Urinary bladder (tissue), 4 donors: ENCODE measurements around the gene GNB1. TPM values are rescaled to one million over a fixed set of nuclear protein-coding genes. Genes with fewer than 3 reads are reported as not detected.
"Not testable (repeated sequence)": the region's sequence is repeated elsewhere in the genome, so short reads cannot be mapped to it uniquely, and the experiment has no call there.

Experiments
- DNase-seq: peaks from one replicate; pipeline ENCODE4 v3.0.0-alpha.2; 2015; ENCODE audit errors: extremely low spot score
- H3K27ac ChIP-seq: one replicate; pipeline ENCODE4 v1.5.1; 2013; ENCODE audit warnings: low read depth, mild to moderate bottlenecking, moderate library complexity
- H3K36me3 ChIP-seq: one replicate; pipeline ENCODE4 v1.6.1; 2013; ENCODE audit warnings: mild to moderate bottlenecking, moderate library complexity; ENCODE audit not compliant: insufficient read depth
- H3K4me1 ChIP-seq: one replicate; pipeline ENCODE4 v1.6.1; 2013; ENCODE audit warnings: mild to moderate bottlenecking, moderate library complexity; ENCODE audit not compliant: insufficient read depth
- H3K4me3 ChIP-seq: one replicate; pipeline ENCODE4 v1.5.1; 2013; ENCODE audit warnings: low read depth, low read length
- WGBS: extraction: QIAGEN DNeasy Blood & Tissue Kit; methylation state at CpG from one replicate; pipeline ENCODE4 v1.1.7; 2013; 5-methylcytosine and 5-hydroxymethylcytosine counted together
- polyA plus RNA-seq: library from polyadenylated mRNA; stranded (reverse); fragments of 200-250 nt; gene quantifications from one replicate; pipeline ENCODE4 v1.2.3, GENCODE V29; 2013
- total RNA-seq: library from RNA; depleted of rRNA; stranded (reverse); fragments of >200 nt; gene quantifications from one replicate; pipeline ENCODE4 v1.2.3, GENCODE V29; 2014
- donor health status: healthy with polysubstance abuse.
- donor health status: healthy.

Gene GNB1
- total and polyA plus RNA-seq, 2 donors, result 123 to 200 TPM

DNA sequence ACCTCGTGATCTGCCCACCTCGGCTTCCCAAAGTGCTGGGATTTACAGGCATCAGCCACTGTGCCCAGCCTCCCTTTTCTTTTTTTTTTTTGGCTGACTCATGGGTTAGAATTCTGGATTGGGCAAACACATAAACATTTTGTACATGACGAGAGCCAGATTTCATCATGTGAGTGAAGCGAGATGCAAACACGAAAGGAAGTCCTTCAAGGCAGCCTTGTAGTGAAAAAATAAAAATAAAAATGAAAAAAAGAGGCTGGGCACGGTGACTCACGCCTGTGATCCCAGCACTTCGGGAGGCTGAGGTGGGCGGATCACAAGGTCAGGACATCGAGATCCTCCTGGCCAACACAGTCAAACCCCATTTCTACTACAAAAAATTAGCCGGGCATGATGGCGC lies 149.9 kb downstream of the GNB1 start:
- not testable (repeated sequence) for DNase-seq, H3K4me3 ChIP-seq, H3K27ac ChIP-seq, H3K4me1 ChIP-seq, H3K36me3 ChIP-seq
- 56% methylated on average over 11 of the region's 12 CpGs for WGBS

DNA sequence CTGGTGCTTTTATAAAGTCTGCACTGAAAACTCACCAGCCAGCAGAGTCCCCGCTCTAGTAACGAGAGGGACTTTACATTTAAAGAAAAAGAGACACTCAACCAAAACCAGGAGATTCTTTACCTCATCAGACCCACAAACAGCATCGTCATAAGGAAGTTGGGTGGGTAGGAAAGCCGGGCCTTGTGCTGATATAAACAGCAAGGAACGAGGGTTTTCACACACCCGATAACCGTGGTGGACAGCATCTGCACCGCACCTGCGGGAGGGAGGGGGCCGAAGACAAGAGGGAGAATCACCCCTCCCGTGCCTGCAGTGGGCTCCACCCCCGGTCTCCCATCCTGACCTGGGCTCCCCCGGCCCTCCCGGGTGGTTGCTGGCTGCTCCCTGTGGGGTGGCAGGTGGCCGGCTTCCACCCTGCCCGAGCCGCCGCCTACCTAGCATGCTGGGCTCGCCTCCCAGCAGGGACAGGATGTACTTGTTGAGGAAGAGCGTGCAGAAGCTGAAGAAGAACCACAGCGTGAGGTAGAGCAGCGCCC lies 152.0 kb downstream of the GNB1 start:
- WGBS, result 87% methylated on average over 11 of the region's 22 CpGs
- not testable (repeated sequence) for H3K4me3 ChIP-seq, H3K36me3 ChIP-seq, H3K4me1 ChIP-seq, H3K27ac ChIP-seq, DNase-seq

DNA sequence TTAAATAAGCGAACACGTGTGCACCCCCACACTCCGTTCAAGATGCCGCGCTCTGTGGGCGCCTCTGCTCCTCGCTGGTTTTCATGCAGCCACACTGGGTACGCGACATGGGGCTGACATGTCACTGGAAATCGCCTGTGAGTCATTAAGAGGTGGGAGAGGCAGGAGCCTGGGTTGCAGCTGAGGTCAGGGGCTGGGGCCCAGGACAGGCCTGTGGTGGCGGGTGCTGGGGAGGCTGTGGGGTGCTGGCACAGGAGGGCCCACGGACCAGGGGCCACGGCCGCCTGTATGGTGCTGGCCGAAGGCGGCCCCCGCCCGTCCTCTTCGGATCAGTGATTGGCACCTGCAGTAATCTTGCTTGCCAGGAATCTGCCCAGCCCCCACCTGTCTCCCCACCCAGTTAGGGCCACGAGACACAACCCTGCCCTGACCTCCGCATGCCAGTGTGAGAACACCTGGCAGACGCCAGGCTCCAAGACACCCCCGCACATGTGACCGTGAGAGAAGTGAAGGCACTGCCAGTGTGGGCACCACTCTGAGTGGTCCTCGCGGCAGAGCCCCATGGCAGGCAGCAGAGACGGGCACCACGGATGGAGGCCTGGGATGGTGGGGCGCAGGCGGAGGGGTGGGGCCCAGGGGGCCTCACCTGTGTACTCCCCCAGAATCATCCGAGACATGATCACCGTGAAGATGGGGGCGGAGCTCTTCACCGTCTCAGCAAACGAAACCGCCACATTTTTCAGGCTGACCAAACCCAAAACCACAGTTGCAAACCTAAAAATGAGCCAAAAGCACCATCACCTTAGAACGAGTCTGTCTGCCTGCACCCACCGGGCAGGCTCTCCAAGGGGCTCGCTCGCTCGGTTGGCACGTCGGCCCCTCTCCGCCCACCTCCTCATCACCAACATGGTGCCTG lies 153.0 kb downstream of the GNB1 start:
- H3K27ac ChIP-seq, H3K4me3 ChIP-seq, H3K36me3 ChIP-seq, H3K4me1 ChIP-seq, DNase-seq: not testable (repeated sequence)
- 92% methylated on average over 20 of the region's 44 CpGs for WGBS

Other genes with a start within 250 kb of the GNB1 start
- 6.5 TPM for gene CDK11B, start 232.1 kb downstream of the GNB1 start, total RNA-seq
- gene CDK11B, start 232.1 kb downstream of the GNB1 start, polyA plus RNA-seq, result 44.5 TPM
- gene SLC35E2B, start 198.3 kb downstream of the GNB1 start, total RNA-seq, result 29.9 TPM
- gene SLC35E2B, start 198.3 kb downstream of the GNB1 start, polyA plus RNA-seq, result 34.5 TPM
- gene CDK11A, start 166.7 kb downstream of the GNB1 start, total RNA-seq, result 15.2 TPM
- 20.2 TPM for gene CDK11A, start 166.7 kb downstream of the GNB1 start, polyA plus RNA-seq
- gene NADK, start 112.6 kb downstream of the GNB1 start, total RNA-seq, result 28.0 TPM
- 57.9 TPM for gene NADK, start 112.6 kb downstream of the GNB1 start, polyA plus RNA-seq
- 0.37 TPM for gene CALML6, start 24.2 kb upstream of the GNB1 start, total RNA-seq
- gene CALML6, start 24.2 kb upstream of the GNB1 start, polyA plus RNA-seq, result 0.22 TPM
- gene TMEM52, start 28.2 kb upstream of the GNB1 start, total RNA-seq, result not detected
- gene TMEM52, start 28.2 kb upstream of the GNB1 start, polyA plus RNA-seq, result 1.0 TPM
- 0.11 TPM for gene CFAP74, start 112.7 kb upstream of the GNB1 start, total RNA-seq
- 0.23 TPM for gene CFAP74, start 112.7 kb upstream of the GNB1 start, polyA plus RNA-seq
- gene GABRD, start 128.3 kb upstream of the GNB1 start, total RNA-seq, result 0.95 TPM
- gene GABRD, start 128.3 kb upstream of the GNB1 start, polyA plus RNA-seq, result 1.2 TPM
- gene PRKCZ, start 159.3 kb upstream of the GNB1 start, total RNA-seq, result 6.6 TPM
- 6.3 TPM for gene PRKCZ, start 159.3 kb upstream of the GNB1 start, polyA plus RNA-seq